Measurements from ENCODE around the gene PMVK.

PMVK gene

GRCh38 chr1:154877370-154877974, 59.0 kb downstream of the PMVK start:
- DNase-seq = no peak

GRCh38 chr1:154876842-154877369, 59.6 kb downstream of the PMVK start:
- no peak for DNase-seq
